OCI-LY1 (cell line): ENCODE results near the gene IPP.

ENCODE experiments used
- H2AFZ ChIP-seq: fragments of 200-600 bp; sonication (generic), shearing (Covaris generic); 2 replicates; pipeline ENCODE4 v1.6.0; 2014; ENCODE audit warnings: antibody characterized with exemption, mild to moderate bottlenecking, low read length
- H3F3A ChIP-seq: fragments of 200-600 bp; sonication (generic), shearing (Covaris generic); 2 replicates; pipeline ENCODE4 v1.6.0; 2014; ENCODE audit warnings: mild to moderate bottlenecking, antibody characterized with exemption, low read length, moderate library complexity; ENCODE audit not compliant: insufficient read depth
- H3K27ac ChIP-seq: fragments of 200-600 bp; sonication (generic); 2 replicates; pipeline ENCODE4 v1.5.1; 2014; ENCODE audit warnings: low read length, mixed run types, mild to moderate bottlenecking, low read depth; ENCODE audit not compliant: poor library complexity, severe bottlenecking
- H3K27me3 ChIP-seq: fragments of 200-600 bp; sonication (generic); 2 replicates; pipeline ENCODE4 v1.6.0; 2014; ENCODE audit warnings: antibody characterized with exemption, mild to moderate bottlenecking, low read length, moderate library complexity; ENCODE audit not compliant: insufficient read depth
- H3K36me3 ChIP-seq: fragments of 200-600 bp; sonication (generic); 2 replicates; pipeline ENCODE4 v1.6.1; 2014; ENCODE audit warnings: mild to moderate bottlenecking, antibody characterized with exemption, low read length, moderate library complexity, mixed read lengths; ENCODE audit not compliant: insufficient read depth
- H3K4me1 ChIP-seq: fragments of 200-600 bp; sonication (generic); 2 replicates; pipeline ENCODE4 v1.5.1; 2014; ENCODE audit warnings: mild to moderate bottlenecking, low read length, moderate library complexity; ENCODE audit not compliant: insufficient read depth, severe bottlenecking
- H3K4me2 ChIP-seq: fragments of 200-600 bp; sonication (generic), shearing (Covaris generic); 2 replicates; pipeline ENCODE4 v1.6.1; 2014; ENCODE audit warnings: low read length
- H3K4me3 ChIP-seq: fragments of 200-600 bp; sonication (generic); 2 replicates; pipeline ENCODE4 v1.5.1; 2014; ENCODE audit warnings: low read length, low read depth, mild to moderate bottlenecking, mixed read lengths; ENCODE audit not compliant: poor library complexity, severe bottlenecking
- H3K79me2 ChIP-seq: fragments of 200-600 bp; shearing (Covaris generic); 2 replicates; pipeline ENCODE4 v1.6.1; 2016; ENCODE audit warnings: mixed run types, low read length, mixed read lengths; ENCODE audit not compliant: insufficient read depth
- H3K9ac ChIP-seq: fragments of 200-600 bp; sonication (generic), shearing (Covaris generic); 2 replicates; pipeline ENCODE4 v1.6.1; 2014; ENCODE audit warnings: mild to moderate bottlenecking, low read length, mixed read lengths
- H3K9me2 ChIP-seq: fragments of 200-600 bp; sonication (generic), shearing (Covaris generic); 2 replicates; pipeline ENCODE4 v1.6.1; 2014; ENCODE audit warnings: low read depth, mild to moderate bottlenecking, low read length, mixed read lengths
- H3K9me3 ChIP-seq: fragments of 200-600 bp; shearing (Covaris generic); 2 replicates; pipeline ENCODE4 v1.6.1; 2014; ENCODE audit warnings: low read length, mixed read lengths
- H4K20me1 ChIP-seq: fragments of 200-600 bp; sonication (generic), shearing (Covaris generic); 2 replicates; pipeline ENCODE4 v1.6.0; 2016; ENCODE audit warnings: mild to moderate bottlenecking, low read length; ENCODE audit not compliant: insufficient read depth
- EZH2 ChIP-seq: fragments of 200-600 bp; sonication (generic), shearing (Covaris generic); IDR thresholded peaks from 2 replicates; pipeline ENCODE4 v1.8.0; 2017; ENCODE audit warnings: borderline replicate concordance, mixed run types, mild to moderate bottlenecking, antibody characterized with exemption, low read length, moderate library complexity, mixed read lengths
- TF ChIP-seq, protein P1 (sequence below): fragments of 200-600 bp; sonication (generic), shearing (Covaris generic); IDR thresholded peaks from 2 replicates; pipeline ENCODE4 v1.5.1; 2017; ENCODE audit warnings: mild to moderate bottlenecking, antibody characterized with exemption, low read length, moderate library complexity, mixed read lengths

Gene IPP

GRCh38 chr1:45793942-45794604, 43.6 kb upstream of the IPP start:
- Histone ChIP-seq H3K9ac (peak overlapping the region; percentile 14; the same call in 1 of the 2 replicates), H3K36me3 (no peaks in the 10 kb centered on the region), H4K20me1 (no peaks in the 10 kb centered on the region), H3K9me2 (no peaks in the 10 kb centered on the region), H3K27me3 (no peaks in the 10 kb centered on the region), H2AFZ (peak overlapping the region; percentile 17), H3K4me3 (peak overlapping the region; percentile 41), H3K4me2 (peak overlapping the region; percentile 59), H3K79me2 (no peaks in the 10 kb centered on the region), H3K27ac (no peak overlapping the region), H3K4me1 (peaks cover 26% of the 10 kb centered on the region), H3F3A (no peaks in the 10 kb centered on the region), H3K9me3 (no peaks in the 10 kb centered on the region)
- TF ChIP-seq, protein P1, sequence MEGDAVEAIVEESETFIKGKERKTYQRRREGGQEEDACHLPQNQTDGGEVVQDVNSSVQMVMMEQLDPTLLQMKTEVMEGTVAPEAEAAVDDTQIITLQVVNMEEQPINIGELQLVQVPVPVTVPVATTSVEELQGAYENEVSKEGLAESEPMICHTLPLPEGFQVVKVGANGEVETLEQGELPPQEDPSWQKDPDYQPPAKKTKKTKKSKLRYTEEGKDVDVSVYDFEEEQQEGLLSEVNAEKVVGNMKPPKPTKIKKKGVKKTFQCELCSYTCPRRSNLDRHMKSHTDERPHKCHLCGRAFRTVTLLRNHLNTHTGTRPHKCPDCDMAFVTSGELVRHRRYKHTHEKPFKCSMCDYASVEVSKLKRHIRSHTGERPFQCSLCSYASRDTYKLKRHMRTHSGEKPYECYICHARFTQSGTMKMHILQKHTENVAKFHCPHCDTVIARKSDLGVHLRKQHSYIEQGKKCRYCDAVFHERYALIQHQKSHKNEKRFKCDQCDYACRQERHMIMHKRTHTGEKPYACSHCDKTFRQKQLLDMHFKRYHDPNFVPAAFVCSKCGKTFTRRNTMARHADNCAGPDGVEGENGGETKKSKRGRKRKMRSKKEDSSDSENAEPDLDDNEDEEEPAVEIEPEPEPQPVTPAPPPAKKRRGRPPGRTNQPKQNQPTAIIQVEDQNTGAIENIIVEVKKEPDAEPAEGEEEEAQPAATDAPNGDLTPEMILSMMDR, result peak; percentile 35; the same call in 1 of the 2 replicates
- TF ChIP-seq EZH2, result no peak

DNA sequence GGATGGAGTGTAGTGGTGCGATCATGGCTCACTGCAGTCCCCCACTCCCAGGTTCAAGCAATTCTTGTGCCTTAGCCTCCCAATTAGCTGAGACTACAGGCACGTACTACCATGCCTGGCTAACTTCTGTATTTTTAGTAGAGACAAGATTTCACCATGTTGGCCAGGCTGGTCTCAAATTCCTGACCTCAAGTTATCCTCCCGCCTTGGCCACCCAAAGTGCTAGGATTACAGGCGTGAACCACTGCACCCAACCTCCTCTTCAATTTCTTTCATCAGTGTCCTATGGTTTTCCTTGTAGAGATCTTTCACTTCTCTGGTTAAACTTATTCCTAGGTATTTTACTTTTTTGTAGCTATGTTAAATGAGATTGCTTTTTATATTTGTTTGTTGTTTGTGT, 42.3 kb upstream of the IPP start:
- Histone ChIP-seq H3K9me2 (no peaks in the 10 kb centered on the region), H3K27ac (no peak overlapping the region), H3K4me3 (no peak overlapping the region), H2AFZ (no peak overlapping the region), H3K9ac (no peak overlapping the region), H3K9me3 (no peaks in the 10 kb centered on the region), H3K27me3 (no peaks in the 10 kb centered on the region), H3K4me1 (peaks cover 26% of the 10 kb centered on the region), H4K20me1 (no peaks in the 10 kb centered on the region), H3K36me3 (no peaks in the 10 kb centered on the region), H3K79me2 (no peaks in the 10 kb centered on the region), H3F3A (no peaks in the 10 kb centered on the region), H3K4me2 (no peak overlapping the region)
- TF ChIP-seq EZH2, result no peak
- TF ChIP-seq, protein P1, result no peak

GRCh38 chr1:45789601-45790000, 39.1 kb upstream of the IPP start:
- Histone ChIP-seq H3K4me1 (peaks cover 30% of the 10 kb centered on the region), H3K9me3 (no peaks in the 10 kb centered on the region), H3K9ac (no peak overlapping the region), H2AFZ (no peak overlapping the region), H3F3A (no peaks in the 10 kb centered on the region), H3K27ac (no peak overlapping the region), H3K4me2 (no peak overlapping the region), H3K79me2 (no peaks in the 10 kb centered on the region), H3K27me3 (no peaks in the 10 kb centered on the region; the same call in 1 of the 2 replicates), H3K9me2 (no peaks in the 10 kb centered on the region), H4K20me1 (no peaks in the 10 kb centered on the region), H3K4me3 (no peak overlapping the region), H3K36me3 (no peaks in the 10 kb centered on the region)
- TF ChIP-seq, protein P1, result no peak
- TF ChIP-seq EZH2, result no peak
